HepG2 (cell line): ENCODE measurements around the gene TBX3. TPM values are rescaled to one million over a fixed set of nuclear protein-coding genes. Genes with fewer than 3 reads are reported as not detected.
A peak's percentile ranks its signal among the peaks of the same experiment; 100 is the strongest.

ENCODE experiments used
- ATAD3A ChIP-seq: sonication (generic); formaldehyde crosslinking; IDR thresholded peaks from 2 replicates; pipeline ENCODE4 v1.4.0; 2020; ENCODE audit warnings: missing genetic modification reagents
- BATF2 ChIP-seq: sonication (generic); formaldehyde crosslinking; IDR thresholded peaks from 2 replicates; pipeline ENCODE4 v1.8.0; 2022; ENCODE audit warnings: mild to moderate bottlenecking, missing genetic modification reagents, moderate library complexity
- CEBPZ ChIP-seq: IDR thresholded peaks from 2 replicates; pipeline ENCODE4 v1.6.1; 2012; ENCODE audit warnings: low read length, improper control_type of control experiment
- CREM ChIP-seq, 2 experiments: sonication (generic) in 1 of 2; formaldehyde crosslinking in 1 of 2; IDR thresholded peaks; 2 replicates each; pipeline versions ENCODE4 v1.4.0 to v1.6.1; 2016 to 2020; ENCODE audit warnings: antibody characterized with exemption in 1 of 2, mild to moderate bottlenecking in 1 of 2, missing genetic modification reagents in 1 of 2
- DNMT1 ChIP-seq: sonication (generic); formaldehyde crosslinking; IDR thresholded peaks from 2 replicates; pipeline ENCODE4 v1.5.1; 2020; ENCODE audit warnings: mild to moderate bottlenecking, missing genetic modification reagents
- HMG20B ChIP-seq: conservative IDR thresholded peaks from 2 replicates; pipeline ENCODE4 v1.6.1; 2016; ENCODE audit warnings: missing genetic modification reagents, missing compliant biosample characterization
- HMGA1 ChIP-seq: sonication (generic); formaldehyde crosslinking; conservative IDR thresholded peaks from 2 replicates; pipeline ENCODE4 v1.4.0; 2020; ENCODE audit warnings: missing genetic modification reagents
- KDM4B ChIP-seq: sonication (generic); formaldehyde crosslinking; IDR thresholded peaks from 2 replicates; pipeline ENCODE4 v1.4.0; 2020; ENCODE audit warnings: missing genetic modification reagents
- MAFF ChIP-seq: IDR thresholded peaks from 2 replicates; pipeline ENCODE4 v1.6.1; 2011; ENCODE audit warnings: low read depth, low read length, improper control_type of control experiment
- PBX2 ChIP-seq: IDR thresholded peaks from 2 replicates; pipeline ENCODE4 v1.6.1; 2016; ENCODE audit warnings: control low read depth
- PLSCR1 ChIP-seq: sonication (generic); formaldehyde crosslinking; IDR thresholded peaks from 2 replicates; pipeline ENCODE4 v1.5.0; 2020; ENCODE audit warnings: missing genetic modification reagents, mild to moderate bottlenecking, borderline replicate concordance
- RBAK ChIP-seq: sonication (generic); formaldehyde crosslinking; IDR thresholded peaks from 2 replicates; pipeline ENCODE4 v1.5.1; 2020; ENCODE audit warnings: mild to moderate bottlenecking, missing genetic modification reagents
- SNAPC5 ChIP-seq: sonication (generic); formaldehyde crosslinking; IDR thresholded peaks from 2 replicates; pipeline ENCODE4 v1.8.1; 2023; ENCODE audit warnings: mild to moderate bottlenecking, missing genetic modification reagents, borderline replicate concordance
- SRF ChIP-seq: IDR thresholded peaks from 2 replicates; pipeline ENCODE4 v1.6.1; 2011; ENCODE audit warnings: mild to moderate bottlenecking, low read depth, low read length, moderate library complexity
- TAF1 ChIP-seq: sonication (generic); formaldehyde crosslinking; IDR thresholded peaks from 2 replicates; pipeline ENCODE4 v1.4.0; 2020; ENCODE audit warnings: missing genetic modification reagents
- TSC22D2 ChIP-seq: sonication (generic); formaldehyde crosslinking; IDR thresholded peaks from 2 replicates; pipeline ENCODE4 v1.5.1; 2020; ENCODE audit warnings: missing genetic modification reagents, mild to moderate bottlenecking, borderline replicate concordance
- ZBTB34 ChIP-seq: sonication (generic); formaldehyde crosslinking; IDR thresholded peaks from 2 replicates; pipeline ENCODE4 v1.8.0; 2022; ENCODE audit warnings: mild to moderate bottlenecking, missing genetic modification reagents
- ZFP62 ChIP-seq: sonication (generic); formaldehyde crosslinking; IDR thresholded peaks from 2 replicates; pipeline ENCODE4 v1.4.0; 2020; ENCODE audit warnings: missing genetic modification reagents
- ZNF274 ChIP-seq: sonication (generic); formaldehyde crosslinking; IDR thresholded peaks from 2 replicates; pipeline ENCODE4 v1.5.1; 2020; ENCODE audit warnings: mild to moderate bottlenecking, missing genetic modification reagents
- ZNF331 ChIP-seq: sonication (generic); formaldehyde crosslinking; IDR thresholded peaks from 2 replicates; pipeline ENCODE4 v1.4.0; 2020; ENCODE audit warnings: missing genetic modification reagents
- ZNF441 ChIP-seq: sonication (generic); formaldehyde crosslinking; IDR thresholded peaks from 2 replicates; pipeline ENCODE4 v1.7.0; 2021; ENCODE audit warnings: missing genetic modification reagents, borderline replicate concordance
- ZNF557 ChIP-seq: sonication (generic); formaldehyde crosslinking; IDR thresholded peaks from 2 replicates; pipeline ENCODE4 v1.4.0; 2020; ENCODE audit warnings: missing genetic modification reagents
- ZNF761 ChIP-seq: sonication (generic); formaldehyde crosslinking; conservative IDR thresholded peaks from 2 replicates; pipeline ENCODE4 v1.4.0; 2020; ENCODE audit warnings: mild to moderate bottlenecking, missing genetic modification reagents
- ZSCAN31 ChIP-seq: sonication (generic); formaldehyde crosslinking; IDR thresholded peaks from 2 replicates; pipeline ENCODE4 v1.5.0; 2020; ENCODE audit warnings: low read depth, mild to moderate bottlenecking, missing genetic modification reagents
- polyA plus RNA-seq, 8 experiments: library from polyadenylated mRNA; depleted of rRNA in 3 of 8; stranded (reverse) in 7 of 8; unstranded in 1 of 8; fragments of >200 nt; fragmentation: Illumina TruSeq in 4 of 8; extraction: Trizol in 4 of 8; gene quantifications; 2 replicates each; pipeline versions ENCODE4 v1.2.1 to v1.2.3, GENCODE V29; 2011 to 2016; ENCODE audit warnings: low read depth in 4 of 8, missing spikeins in 1 of 8, mixed read lengths in 1 of 8; ENCODE audit not compliant: insufficient read depth in 1 of 8
- total RNA-seq, 5 experiments: library from RNA; depleted of rRNA; stranded (reverse); fragments of >200 nt; fragmentation: Illumina TruSeq; extraction: Trizol; gene quantifications; 2 replicates each; pipeline ENCODE4 v1.2.3, GENCODE V29; 2016; ENCODE audit warnings: low read depth in 1 of 5

The TBX3 gene
- total and polyA plus RNA-seq, 2 of the 13 experiments (the other 11 are each of a cell fraction or from before 2014, with no cell fraction given) = 27.1 to 42.4 TPM

- TF ChIP-seq ATAD3A (CRISPR knock-in tag) (no peak), ZNF761 (CRISPR knock-in tag) (no peak), HMGA1 (CRISPR knock-in tag) (no peak), ZNF274 (CRISPR knock-in tag) (no peak), ZSCAN31 (no peak; the same call in 1 of the 2 replicates), MAFF (no peak), KDM4B (CRISPR knock-in tag) (no peak), ZFP62 (CRISPR knock-in tag) (no peak), RBAK (CRISPR knock-in tag) (peak; percentile 88), SRF (no peak), CREM (IDR thresholded peaks at IDR 0.05) (peak; percentile 56; the same call in 1 of the 2 replicates), CREM (CRISPR knock-in tag; IDR thresholded peaks at IDR 0.05) (no peak), TAF1 (CRISPR knock-in tag) (peak; percentile 75), TSC22D2 (CRISPR knock-in tag) (no peak), ZNF331 (CRISPR knock-in tag) (peak; percentile 48), PLSCR1 (CRISPR knock-in tag) (no peak), SNAPC5 (CRISPR knock-in tag) (no peak), ZNF441 (CRISPR knock-in tag) (no peak; the same call in 1 of the 2 replicates), PBX2 (CRISPR knock-in tag) (no peak), DNMT1 (no peak), HMG20B (no peak), CEBPZ (no peak), ZNF557 (CRISPR knock-in tag) (no peak), BATF2 (CRISPR knock-in tag) (no peak), ZBTB34 (peak; percentile 38; the same call in 1 of the 2 replicates)
Observed at GRCh38 chr12:114668151-114668885, 15.7 kb downstream of the TBX3 start (continued).
